ENCODE results near the gene MAN2A2. TPM values are rescaled to one million over a fixed set of nuclear protein-coding genes. Genes with fewer than 3 reads are reported as not detected.
A peak's percentile ranks its signal among the peaks of the same experiment; 100 is the strongest.

Gene MAN2A2
- total RNA-seq, 2 donors from 2014 or later: 99.8 to 225 TPM

DNA sequence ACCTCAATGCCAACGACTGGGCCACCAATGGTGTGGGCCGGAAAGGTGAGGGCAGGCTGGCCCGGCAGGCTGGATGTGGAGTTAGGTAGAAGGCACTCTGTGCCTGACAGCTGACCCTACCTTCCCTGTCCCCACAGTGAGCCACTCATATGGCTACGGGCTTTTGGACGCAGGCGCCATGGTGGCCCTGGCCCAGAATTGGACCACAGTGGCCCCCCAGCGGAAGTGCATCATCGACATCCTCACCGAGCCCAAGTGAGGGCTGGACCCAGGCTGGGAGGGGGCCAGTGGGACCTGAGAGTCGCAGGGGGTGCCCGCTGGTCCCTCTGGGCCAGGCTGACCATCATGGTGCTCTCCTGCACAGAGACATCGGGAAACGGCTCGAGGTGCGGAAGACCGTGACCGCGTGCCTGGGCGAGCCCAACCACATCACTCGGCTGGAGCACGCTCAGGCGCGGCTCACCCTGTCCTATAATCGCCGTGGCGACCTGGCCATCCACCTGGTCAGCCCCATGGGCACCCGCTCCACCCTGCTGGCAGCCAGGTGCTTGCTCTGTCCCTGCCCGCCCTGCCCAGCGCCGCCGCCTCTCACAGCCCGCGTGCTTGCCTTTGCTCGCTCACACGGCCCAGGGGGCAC lies 23.3 kb upstream of the MAN2A2 start:
- peaks cover 25 to 39% of the 10 kb centered on the region in 2 donors for H3K36me3 Mint-ChIP-seq
- ATAC-seq (no peak), DNase-seq (ENCODE audit: low spot score in 2 of 2) (no peak)
- H3K9me3 Mint-ChIP-seq: no peaks in the 10 kb centered on the region
- H3K27ac Mint-ChIP-seq: peak overlapping the region; percentile 48 to 55

DNA sequence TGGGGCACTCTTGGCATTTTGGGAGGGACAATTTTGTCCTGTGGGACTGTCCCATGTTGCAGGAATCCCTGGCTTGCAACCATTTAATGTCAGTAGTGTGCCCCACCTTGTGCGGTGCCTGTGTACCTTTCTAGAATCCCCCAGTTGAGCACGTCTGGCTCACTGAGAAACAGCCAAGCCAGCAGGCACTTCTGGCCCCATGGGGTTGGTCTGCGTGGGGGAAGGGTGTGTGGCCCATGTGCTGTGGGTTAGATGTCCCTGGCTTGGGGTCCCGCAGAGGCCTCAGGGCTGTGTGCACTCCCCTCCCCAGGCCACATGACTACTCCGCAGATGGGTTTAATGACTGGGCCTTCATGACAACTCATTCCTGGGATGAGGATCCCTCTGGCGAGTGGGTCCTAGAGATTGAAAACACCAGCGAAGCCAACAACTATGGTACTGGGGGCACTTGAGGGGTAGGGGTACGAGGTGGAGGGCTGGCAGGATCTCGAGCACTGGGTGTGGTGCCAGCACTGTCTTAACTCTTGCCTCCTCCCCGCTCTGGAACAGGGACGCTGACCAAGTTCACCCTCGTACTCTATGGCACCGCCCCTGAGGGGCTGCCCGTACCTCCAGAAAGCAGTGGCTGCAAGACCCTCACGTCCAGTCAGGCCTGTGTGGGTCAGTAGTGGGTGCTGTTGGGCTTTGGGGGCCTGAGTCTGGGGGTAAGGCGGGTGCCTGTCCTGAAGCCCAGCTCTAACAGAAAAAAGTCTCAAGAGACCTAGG lies 22.5 kb upstream of the MAN2A2 start:
- no peaks in the 10 kb centered on the region for H3K9me3 Mint-ChIP-seq
- no peak for DNase-seq (ENCODE audit: low spot score in 2 of 2)
- no peak for ATAC-seq
- no peak overlapping the region for H3K27ac Mint-ChIP-seq
- H3K36me3 Mint-ChIP-seq: peaks cover 25 to 35% of the 10 kb centered on the region in 2 donors

DNA sequence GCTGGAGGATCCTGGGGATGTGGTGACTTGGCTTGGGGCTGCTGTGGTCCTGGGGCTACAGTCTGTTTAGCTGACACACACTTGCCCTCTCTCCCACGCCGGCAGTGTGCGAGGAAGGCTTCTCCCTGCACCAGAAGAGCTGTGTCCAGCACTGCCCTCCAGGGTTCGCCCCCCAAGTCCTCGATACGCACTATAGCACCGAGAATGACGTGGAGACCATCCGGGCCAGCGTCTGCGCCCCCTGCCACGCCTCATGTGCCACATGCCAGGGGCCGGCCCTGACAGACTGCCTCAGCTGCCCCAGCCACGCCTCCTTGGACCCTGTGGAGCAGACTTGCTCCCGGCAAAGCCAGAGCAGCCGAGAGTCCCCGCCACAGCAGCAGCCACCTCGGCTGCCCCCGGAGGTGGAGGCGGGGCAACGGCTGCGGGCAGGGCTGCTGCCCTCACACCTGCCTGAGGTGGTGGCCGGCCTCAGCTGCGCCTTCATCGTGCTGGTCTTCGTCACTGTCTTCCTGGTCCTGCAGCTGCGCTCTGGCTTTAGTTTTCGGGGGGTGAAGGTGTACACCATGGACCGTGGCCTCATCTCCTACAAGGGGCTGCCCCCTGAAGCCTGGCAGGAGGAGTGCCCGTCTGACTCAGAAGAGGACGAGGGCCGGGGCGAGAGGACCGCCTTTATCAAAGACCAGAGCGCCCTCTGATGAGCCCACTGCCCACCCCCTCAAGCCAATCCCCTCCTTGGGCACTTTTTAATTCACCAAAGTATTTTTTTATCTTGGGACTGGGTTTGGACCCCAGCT lies 21.7 kb upstream of the MAN2A2 start:
- Mint-ChIP-seq H3K9me3 (no peaks in the 10 kb centered on the region), H3K36me3 (peaks cover 24 to 32% of the 10 kb centered on the region in 2 donors), H3K27ac (peak overlapping the region in 1 of 2 donors; percentile 30)
- DNase-seq (ENCODE audit: low spot score in 2 of 2) (peak in 1 of 2 donors; percentile 57), ATAC-seq (no peak)

DNA sequence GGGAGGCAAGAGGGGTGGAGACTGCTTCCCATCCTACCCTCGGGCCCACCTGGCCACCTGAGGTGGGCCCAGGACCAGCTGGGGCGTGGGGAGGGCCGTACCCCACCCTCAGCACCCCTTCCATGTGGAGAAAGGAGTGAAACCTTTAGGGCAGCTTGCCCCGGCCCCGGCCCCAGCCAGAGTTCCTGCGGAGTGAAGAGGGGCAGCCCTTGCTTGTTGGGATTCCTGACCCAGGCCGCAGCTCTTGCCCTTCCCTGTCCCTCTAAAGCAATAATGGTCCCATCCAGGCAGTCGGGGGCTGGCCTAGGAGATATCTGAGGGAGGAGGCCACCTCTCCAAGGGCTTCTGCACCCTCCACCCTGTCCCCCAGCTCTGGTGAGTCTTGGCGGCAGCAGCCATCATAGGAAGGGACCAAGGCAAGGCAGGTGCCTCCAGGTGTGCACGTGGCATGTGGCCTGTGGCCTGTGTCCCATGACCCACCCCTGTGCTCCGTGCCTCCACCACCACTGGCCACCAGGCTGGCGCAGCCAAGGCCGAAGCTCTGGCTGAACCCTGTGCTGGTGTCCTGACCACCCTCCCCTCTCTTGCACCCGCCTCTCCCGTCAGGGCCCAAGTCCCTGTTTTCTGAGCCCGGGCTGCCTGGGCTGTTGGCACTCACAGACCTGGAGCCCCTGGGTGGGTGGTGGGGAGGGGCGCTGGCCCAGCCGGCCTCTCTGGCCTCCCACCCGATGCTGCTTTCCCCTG lies 21.0 kb upstream of the MAN2A2 start:
- peaks cover 16 to 24% of the 10 kb centered on the region in 2 donors for H3K36me3 Mint-ChIP-seq
- DNase-seq (ENCODE audit: low spot score in 2 of 2) (no peak), ATAC-seq (peak in 1 of 2 donors; percentile 2)
- H3K27ac Mint-ChIP-seq: peak overlapping the region in 1 of 2 donors; percentile 83
- no peaks in the 10 kb centered on the region for H3K9me3 Mint-ChIP-seq

DNA sequence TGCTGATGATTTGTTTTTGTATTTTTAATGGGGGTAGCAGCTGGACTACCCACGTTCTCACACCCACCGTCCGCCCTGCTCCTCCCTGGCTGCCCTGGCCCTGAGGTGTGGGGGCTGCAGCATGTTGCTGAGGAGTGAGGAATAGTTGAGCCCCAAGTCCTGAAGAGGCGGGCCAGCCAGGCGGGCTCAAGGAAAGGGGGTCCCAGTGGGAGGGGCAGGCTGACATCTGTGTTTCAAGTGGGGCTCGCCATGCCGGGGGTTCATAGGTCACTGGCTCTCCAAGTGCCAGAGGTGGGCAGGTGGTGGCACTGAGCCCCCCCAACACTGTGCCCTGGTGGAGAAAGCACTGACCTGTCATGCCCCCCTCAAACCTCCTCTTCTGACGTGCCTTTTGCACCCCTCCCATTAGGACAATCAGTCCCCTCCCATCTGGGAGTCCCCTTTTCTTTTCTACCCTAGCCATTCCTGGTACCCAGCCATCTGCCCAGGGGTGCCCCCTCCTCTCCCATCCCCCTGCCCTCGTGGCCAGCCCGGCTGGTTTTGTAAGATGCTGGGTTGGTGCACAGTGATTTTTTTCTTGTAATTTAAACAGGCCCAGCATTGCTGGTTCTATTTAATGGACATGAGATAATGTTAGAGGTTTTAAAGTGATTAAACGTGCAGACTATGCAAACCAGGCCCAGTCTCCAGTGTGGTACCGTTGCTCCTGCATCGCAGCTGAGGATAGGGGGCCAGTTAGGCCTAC lies 20.1 kb upstream of the MAN2A2 start:
- DNase-seq (ENCODE audit: low spot score in 2 of 2): peak in 1 of 2 donors; percentile 58
- ATAC-seq: peak in 1 of 2 donors; percentile 3
- Mint-ChIP-seq H3K9me3 (no peaks in the 10 kb centered on the region), H3K36me3 (peaks cover 8 to 16% of the 10 kb centered on the region in 2 donors), H3K27ac (peak overlapping the region in 1 of 2 donors; percentile 83)

DNA sequence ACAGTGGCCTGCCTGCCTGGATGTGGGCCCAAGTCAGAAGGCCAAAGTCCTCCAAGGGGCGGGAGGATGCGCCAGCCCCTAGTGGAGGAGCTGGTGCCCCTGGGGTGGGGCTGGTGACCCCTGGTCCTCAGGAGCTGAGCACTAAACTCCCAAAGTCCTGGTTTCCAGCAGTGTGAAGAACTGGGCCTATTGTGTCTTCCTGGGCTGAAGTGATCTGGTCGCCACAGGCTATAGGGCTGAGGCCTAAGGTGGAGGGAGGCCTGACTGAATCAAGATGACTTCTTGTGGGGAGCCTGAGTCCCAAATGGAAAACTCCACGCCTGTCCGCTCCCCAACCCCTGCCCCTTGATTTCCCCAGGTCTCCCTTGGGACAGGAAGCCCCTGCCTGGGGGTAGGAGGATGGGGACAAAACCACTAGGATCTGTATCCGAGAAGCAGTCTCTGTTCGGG lies 19.6 kb upstream of the MAN2A2 start:
- DNase-seq (ENCODE audit: low spot score in 2 of 2): no peak
- peak; percentile 6 for ATAC-seq
- Mint-ChIP-seq H3K36me3 (peaks cover 2 to 15% of the 10 kb centered on the region in 2 donors), H3K27ac (peak overlapping the region in 1 of 2 donors; percentile 83), H3K9me3 (no peaks in the 10 kb centered on the region)

DNA sequence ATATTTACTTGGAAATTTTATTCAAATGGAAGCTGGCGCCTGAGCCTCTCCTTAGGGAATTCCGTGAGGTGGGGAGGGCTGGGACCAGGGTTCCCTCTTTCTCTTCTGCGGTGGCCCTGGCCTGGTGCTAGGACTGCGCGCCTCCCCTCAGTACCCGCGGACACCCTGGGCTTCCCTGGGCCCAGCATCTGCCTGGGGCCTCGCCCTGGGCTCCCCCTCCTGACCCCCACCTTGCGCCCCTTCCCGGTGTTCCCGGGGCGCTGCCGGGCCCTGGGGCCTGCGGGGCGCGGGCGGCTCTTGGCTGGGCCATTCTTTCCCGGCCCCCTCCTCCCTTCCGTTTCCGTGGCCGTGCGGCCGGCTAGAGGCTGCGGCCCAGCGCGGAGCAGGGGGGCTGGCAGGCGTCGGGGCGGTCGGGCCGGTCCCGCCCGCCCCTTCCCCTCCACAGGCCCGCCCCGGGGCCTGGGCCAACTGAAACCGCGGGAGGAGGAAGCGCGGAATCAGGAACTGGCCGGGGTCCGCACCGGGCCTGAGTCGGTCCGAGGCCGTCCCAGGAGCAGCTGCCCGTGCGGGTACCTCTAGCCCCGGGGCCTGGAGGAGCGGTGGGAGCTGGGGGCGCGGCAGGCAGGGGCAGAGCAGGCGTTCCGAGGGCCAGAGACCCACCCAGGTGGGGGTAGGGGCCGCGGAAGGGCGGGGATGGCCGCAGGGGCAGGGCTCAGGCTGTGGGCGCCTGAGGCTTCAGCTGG lies 19.0 kb upstream of the MAN2A2 start, which contains the start of gene FES:
Gene FES (plus strand): TSS at position 529 of the 743 bp plus-strand sequence. CDS start 542 bp downstream, outside the sequence.
- ATAC-seq (peak; percentile 16 to 23), DNase-seq (ENCODE audit: low spot score in 2 of 2) (peak in 1 of 2 donors; percentile 72)
- peaks cover 0 to 17% of the 10 kb centered on the region in 2 donors for H3K36me3 Mint-ChIP-seq
- H3K9me3 Mint-ChIP-seq: no peaks in the 10 kb centered on the region
- peak within 1 kb of the TSS; percentile 83 to 95 for H3K27ac Mint-ChIP-seq

DNA sequence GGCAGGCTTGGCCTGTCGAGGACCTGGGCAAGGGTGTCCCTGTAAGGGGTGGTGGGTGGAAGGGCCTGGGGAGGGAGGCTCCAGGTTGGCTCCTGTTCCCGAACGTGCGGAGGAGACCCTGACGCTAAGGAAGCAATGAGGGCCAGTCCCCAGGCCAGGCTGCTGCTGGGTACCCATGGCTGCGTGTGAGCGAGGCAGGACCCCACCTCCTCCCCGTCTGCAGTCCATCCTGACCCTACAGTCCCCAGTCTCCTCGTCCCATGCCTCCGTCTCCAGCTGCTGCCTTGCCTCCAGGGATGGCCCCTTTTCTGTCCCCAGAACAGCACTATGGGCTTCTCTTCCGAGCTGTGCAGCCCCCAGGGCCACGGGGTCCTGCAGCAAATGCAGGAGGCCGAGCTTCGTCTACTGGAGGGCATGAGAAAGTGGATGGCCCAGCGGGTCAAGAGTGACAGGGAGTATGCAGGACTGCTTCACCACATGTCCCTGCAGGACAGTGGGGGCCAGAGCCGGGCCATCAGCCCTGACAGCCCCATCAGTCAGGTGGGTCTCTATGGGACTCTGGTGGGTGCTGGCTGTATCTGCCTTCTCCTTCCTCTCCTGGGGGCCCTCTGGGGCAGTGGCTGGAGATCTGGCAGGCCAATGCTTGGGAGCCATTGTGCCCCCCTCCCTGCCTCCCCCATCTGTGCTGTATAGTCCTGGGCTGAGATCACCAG lies 18.2 kb upstream of the MAN2A2 start:
- DNase-seq (ENCODE audit: low spot score in 2 of 2) (peak in 1 of 2 donors; percentile 43), ATAC-seq (peak; percentile 2 to 9)
- H3K27ac Mint-ChIP-seq: peak overlapping the region; percentile 61 to 95
- H3K9me3 Mint-ChIP-seq: no peaks in the 10 kb centered on the region
- peaks cover 0 to 13% of the 10 kb centered on the region in 2 donors for H3K36me3 Mint-ChIP-seq

DNA sequence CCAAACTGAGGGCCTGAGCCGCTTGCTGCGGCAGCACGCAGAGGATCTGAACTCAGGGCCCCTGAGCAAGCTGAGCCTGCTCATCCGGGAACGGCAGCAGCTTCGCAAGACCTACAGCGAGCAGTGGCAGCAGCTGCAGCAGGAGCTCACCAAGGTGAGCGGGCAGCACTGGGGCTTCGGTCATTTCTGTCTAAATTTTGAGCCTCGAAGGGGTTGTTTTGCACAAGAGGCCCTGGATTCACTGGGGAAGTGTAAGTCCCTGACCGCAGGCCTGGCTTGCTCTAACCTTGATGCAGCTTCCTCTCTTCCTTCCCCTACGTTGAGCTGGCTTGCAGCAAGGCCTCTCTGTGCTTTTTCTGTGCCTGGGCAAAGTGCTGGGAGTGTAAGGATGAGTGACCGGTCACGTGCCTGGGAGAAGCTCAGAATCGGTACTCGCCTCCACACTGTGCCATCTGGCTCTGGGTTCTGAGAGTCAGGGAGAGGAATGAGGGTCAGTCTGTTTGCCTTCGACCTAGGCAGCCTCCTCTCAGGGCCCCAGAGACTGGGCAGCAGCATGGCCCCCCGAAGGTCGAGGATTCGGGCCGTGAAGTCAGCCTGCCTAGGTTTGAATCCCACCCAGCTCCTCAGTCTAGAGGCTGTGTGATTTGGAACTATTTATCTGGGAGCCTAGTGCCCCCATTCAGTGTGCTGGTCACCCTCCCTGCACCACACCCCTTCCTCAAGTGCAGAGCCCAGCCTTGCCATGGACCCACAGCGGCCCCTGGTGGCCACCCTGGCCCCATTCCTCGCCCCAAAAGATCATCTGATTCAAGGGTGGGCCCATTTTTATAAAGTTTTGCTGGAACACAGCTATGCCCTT lies 17.4 kb upstream of the MAN2A2 start:
- H3K9me3 Mint-ChIP-seq: no peaks in the 10 kb centered on the region
- peak in 1 of 2 donors; percentile 91 for DNase-seq (ENCODE audit: low spot score in 2 of 2)
- peak; percentile 53 to 55 for ATAC-seq
- H3K36me3 Mint-ChIP-seq: peaks cover 0 to 13% of the 10 kb centered on the region in 2 donors
- H3K27ac Mint-ChIP-seq: peak overlapping the region; percentile 61 to 95

DNA sequence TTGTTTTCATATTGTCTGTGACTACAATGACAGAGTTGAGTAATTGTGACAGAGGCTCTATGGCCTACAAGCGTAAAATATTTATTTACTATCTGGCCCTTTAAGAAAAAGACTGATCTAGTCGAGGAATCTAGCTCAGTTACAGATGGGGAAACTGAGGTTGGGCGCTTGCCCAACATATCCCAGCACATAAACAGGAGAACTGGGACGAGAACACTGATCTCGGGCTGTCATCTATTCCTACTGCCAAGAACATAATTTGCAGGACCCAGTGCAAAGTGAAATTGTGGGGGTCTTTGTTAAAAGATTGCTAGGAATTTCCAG lies 16.8 kb upstream of the MAN2A2 start:
- Mint-ChIP-seq H3K9me3 (no peaks in the 10 kb centered on the region), H3K27ac (peak overlapping the region; percentile 61 to 95), H3K36me3 (peaks cover 0 to 13% of the 10 kb centered on the region in 2 donors)
- ATAC-seq: no peak
- DNase-seq (ENCODE audit: low spot score in 2 of 2): no peak

DNA sequence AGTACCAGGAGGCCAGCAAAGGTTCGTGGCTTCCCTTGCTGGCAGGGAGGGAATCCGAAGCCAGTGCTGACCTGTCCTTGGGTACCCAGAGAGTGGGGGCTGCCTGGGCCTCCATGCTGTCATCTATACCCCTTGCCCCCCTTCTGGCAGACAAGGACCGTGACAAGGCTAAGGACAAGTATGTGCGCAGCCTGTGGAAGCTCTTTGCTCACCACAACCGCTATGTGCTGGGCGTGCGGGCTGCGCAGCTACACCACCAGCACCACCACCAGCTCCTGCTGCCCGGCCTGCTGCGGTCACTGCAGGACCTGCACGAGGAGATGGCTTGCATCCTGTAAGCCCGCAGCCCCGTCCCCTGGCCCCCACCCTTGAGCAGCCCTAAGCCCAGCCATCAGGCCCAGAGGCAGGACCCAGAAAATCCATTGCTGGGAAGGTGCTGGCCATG lies 16.0 kb upstream of the MAN2A2 start:
- no peaks in the 10 kb centered on the region for H3K9me3 Mint-ChIP-seq
- DNase-seq (ENCODE audit: low spot score in 2 of 2) (no peak), ATAC-seq (no peak)
- peak overlapping the region; percentile 61 to 95 for H3K27ac Mint-ChIP-seq
- H3K36me3 Mint-ChIP-seq: peaks cover 0 to 13% of the 10 kb centered on the region in 2 donors

DNA sequence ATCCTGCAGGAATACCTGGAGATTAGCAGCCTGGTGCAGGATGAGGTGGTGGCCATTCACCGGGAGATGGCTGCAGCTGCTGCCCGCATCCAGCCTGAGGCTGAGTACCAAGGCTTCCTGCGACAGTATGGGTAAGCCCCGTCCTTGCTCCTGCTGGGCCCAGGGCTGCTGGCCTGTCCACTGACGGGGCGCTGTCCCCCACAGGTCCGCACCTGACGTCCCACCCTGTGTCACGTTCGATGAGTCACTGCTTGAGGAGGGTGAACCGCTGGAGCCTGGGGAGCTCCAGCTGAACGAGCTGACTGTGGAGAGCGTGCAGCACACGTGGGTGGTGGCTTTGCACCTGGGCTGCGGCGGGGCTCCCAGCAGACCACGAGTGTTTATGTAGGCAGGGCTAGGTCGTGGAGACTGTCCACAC lies 13.8 kb upstream of the MAN2A2 start:
- DNase-seq (ENCODE audit: low spot score in 2 of 2) (no peak), ATAC-seq (no peak)
- Mint-ChIP-seq H3K36me3 (peaks cover 0 to 13% of the 10 kb centered on the region in 2 donors), H3K9me3 (no peaks in the 10 kb centered on the region), H3K27ac (peak overlapping the region in 1 of 2 donors; percentile 77)

DNA sequence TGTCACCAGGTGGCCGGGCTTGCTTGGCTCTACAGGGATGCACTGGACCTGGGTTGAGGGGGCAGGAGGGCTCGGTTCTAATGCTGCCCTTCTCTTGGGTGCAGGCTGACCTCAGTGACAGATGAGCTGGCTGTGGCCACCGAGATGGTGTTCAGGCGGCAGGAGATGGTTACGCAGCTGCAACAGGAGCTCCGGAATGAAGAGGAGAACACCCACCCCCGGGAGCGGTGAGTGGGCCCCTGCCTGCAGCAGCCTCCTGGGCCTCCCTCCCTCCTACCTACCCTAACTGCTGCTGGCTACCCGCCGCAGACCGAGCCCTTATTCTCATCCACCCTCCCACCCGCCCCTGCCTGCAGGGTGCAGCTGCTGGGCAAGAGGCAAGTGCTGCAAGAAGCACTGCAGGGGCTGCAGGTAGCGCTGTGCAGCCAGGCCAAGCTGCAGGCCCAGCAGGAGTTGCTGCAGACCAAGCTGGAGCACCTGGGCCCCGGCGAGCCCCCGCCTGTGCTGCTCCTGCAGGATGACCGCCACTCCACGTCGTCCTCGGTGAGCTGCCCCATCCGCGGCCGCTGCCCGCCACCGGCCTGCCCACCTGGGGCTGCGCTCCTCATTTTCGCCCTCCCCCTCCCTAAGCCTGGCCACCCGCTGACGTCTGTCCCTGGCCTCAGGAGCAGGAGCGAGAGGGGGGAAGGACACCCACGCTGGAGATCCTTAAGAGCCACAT lies 13.2 kb upstream of the MAN2A2 start:
- Mint-ChIP-seq H3K27ac (peak overlapping the region in 1 of 2 donors; percentile 77), H3K9me3 (no peaks in the 10 kb centered on the region), H3K36me3 (peaks cover 0 to 13% of the 10 kb centered on the region in 2 donors)
- DNase-seq (ENCODE audit: low spot score in 2 of 2) (no peak), ATAC-seq (no peak)

Measured in activated naive CD4-positive, alpha-beta T cell treated with anti-CD3 and anti-CD28 coated beads, Interleukin-2, amount 50 U/mL, for 72 hours (primary cell).